ENCODE measurements around the gene RSKR. TPM values are rescaled to one million over a fixed set of nuclear protein-coding genes. Genes with fewer than 3 reads are reported as not detected.

RSKR gene
- total RNA-seq, 1 experiment from 2014 or later = 25.8 TPM

DNA sequence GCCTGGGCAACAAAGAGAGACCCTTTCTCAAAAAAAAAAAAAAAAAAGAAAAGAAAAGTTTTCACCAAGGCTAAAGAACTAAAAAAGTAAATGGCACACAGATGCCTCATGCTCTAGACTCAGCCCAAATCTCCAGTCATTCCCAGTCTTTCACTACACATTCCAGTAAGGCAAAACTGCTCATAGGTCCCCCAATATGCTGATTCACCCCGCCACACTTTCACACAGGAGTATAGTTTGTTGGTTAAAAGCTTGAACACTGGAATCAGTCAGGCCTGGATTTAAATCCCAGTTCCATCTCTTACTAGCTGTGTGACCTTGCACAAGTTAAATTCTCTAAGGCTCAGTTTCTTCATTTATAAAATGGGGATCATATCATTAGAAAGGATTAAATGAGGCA, 44.5 kb downstream of the RSKR start:
- Histone ChIP-seq H3K79me2 (ENCODE audit: insufficient read depth, low read length) (no peaks in the 10 kb centered on the region), H4K5ac (ENCODE audit: insufficient read length, low read depth, low read length) (no peak overlapping the region), H4K8ac (replicated peaks; ENCODE audit: insufficient read length, low read depth, low read length) (no peak overlapping the region), H3K14ac (ENCODE audit: insufficient read depth, low read length) (no peak overlapping the region), H2AFZ (ENCODE audit: low read length) (no peak overlapping the region), H4K91ac (ENCODE audit: insufficient read length, low read depth, low read length) (no peak overlapping the region), H3K9ac (ENCODE audit: extremely low read depth, insufficient read length, low read length) (no peak overlapping the region), H2BK5ac (ENCODE audit: insufficient read length, low read length) (no peak overlapping the region), H2AK5ac (ENCODE audit: insufficient read length, low read length) (no peak overlapping the region), H2BK20ac (ENCODE audit: low read depth, low read length, poor library complexity, severe bottlenecking) (no peak overlapping the region), H4K20me1 (ENCODE audit: control insufficient read depth, insufficient read depth, insufficient read length) (no peaks in the 10 kb centered on the region), H2BK120ac (ENCODE audit: low read depth, low read length, poor library complexity, severe bottlenecking) (no peak overlapping the region), H3K9me3 (ENCODE audit: control insufficient read depth, low read depth, low read length) (no peaks in the 10 kb centered on the region), H3K27me3 (ENCODE audit: insufficient read depth, low read length) (no peaks in the 10 kb centered on the region), H3K18ac (ENCODE audit: insufficient read length, low read depth, low read length) (no peak overlapping the region), H3K4me1 (ENCODE audit: insufficient read depth, low read length) (no peaks in the 10 kb centered on the region), H2BK15ac (ENCODE audit: low read depth, low read length) (no peak overlapping the region), H3K79me1 (ENCODE audit: insufficient read depth, low read depth, low read length, poor library complexity, severe bottlenecking) (no peaks in the 10 kb centered on the region), H3K56ac (ENCODE audit: insufficient read length, low read depth, low read length) (no peak overlapping the region), H3K4ac (ENCODE audit: low read depth, low read length) (no peak overlapping the region), H3K4me2 (ENCODE audit: insufficient read depth, insufficient read length, low read length) (no peak overlapping the region), H3K27ac (ENCODE audit: insufficient read length, low read depth, low read length) (no peak overlapping the region), H3K23ac (ENCODE audit: insufficient read length, low read depth, low read length) (no peak overlapping the region), H2BK12ac (ENCODE audit: insufficient read length, low read depth, low read length) (no peak overlapping the region), H3K23me2 (ENCODE audit: insufficient read length, low read depth, low read length, poor library complexity, severe bottlenecking) (peaks cover 11% of the 10 kb centered on the region), H3T11ph (ENCODE audit: low read length) (no peak overlapping the region)
- DNase-seq = no peak
- peaks cover 7% of the 10 kb centered on the region for H3K27me3 Mint-ChIP-seq (ENCODE audit: low read depth)
- H3K27ac Mint-ChIP-seq = no peak overlapping the region
- peaks cover 12 to 24% of the 10 kb centered on the region in 2 experiments for H3K4me1 Mint-ChIP-seq
- peaks cover 6 to 28% (median 17%) of the 10 kb centered on the region in 3 experiments; a peak in 5 of 7 replicates for H3K36me3 Mint-ChIP-seq (ENCODE audit: insufficient read depth in 1 of 3, low read depth in 3 of 3)
- peak overlapping the region; percentile 92 to 97; a peak in 4 of 5 replicates for H3K4me3 Mint-ChIP-seq
- WGBS (ENCODE audit: extremely low coverage, insufficient read length, low lambda C conversion rate) = no CpG with 5 or more reads among the region's 1 CpG
- TF ChIP-seq, protein P1, sequence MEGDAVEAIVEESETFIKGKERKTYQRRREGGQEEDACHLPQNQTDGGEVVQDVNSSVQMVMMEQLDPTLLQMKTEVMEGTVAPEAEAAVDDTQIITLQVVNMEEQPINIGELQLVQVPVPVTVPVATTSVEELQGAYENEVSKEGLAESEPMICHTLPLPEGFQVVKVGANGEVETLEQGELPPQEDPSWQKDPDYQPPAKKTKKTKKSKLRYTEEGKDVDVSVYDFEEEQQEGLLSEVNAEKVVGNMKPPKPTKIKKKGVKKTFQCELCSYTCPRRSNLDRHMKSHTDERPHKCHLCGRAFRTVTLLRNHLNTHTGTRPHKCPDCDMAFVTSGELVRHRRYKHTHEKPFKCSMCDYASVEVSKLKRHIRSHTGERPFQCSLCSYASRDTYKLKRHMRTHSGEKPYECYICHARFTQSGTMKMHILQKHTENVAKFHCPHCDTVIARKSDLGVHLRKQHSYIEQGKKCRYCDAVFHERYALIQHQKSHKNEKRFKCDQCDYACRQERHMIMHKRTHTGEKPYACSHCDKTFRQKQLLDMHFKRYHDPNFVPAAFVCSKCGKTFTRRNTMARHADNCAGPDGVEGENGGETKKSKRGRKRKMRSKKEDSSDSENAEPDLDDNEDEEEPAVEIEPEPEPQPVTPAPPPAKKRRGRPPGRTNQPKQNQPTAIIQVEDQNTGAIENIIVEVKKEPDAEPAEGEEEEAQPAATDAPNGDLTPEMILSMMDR (conservative IDR thresholded peaks at IDR 0.05) = no peak
- no peaks in the 10 kb centered on the region for H3K9me3 Mint-ChIP-seq
